Endothelial cell of umbilical vein (primary cell): ENCODE results near the gene NUS1. TPM values are rescaled to one million over a fixed set of nuclear protein-coding genes. Genes with fewer than 3 reads are reported as not detected.
"Not testable (repeated sequence)": the region's sequence is repeated elsewhere in the genome, so short reads cannot be mapped to it uniquely, and the experiment has no call there.

Experiments used
- BruUV-seq: library from RNA; stranded (reverse); fragments of 400-500 nt; replicated peaks from 2 replicates; lab custom pipeline; 2021; lab: Mats Ljungman, UMichigan
- CTCF ChIA-PET: fragments of 300-600, 350-600 bp; sonication (Branson Sonifier 250); formaldehyde crosslinking; loops from one replicate; lab custom pipeline; 2021; ENCODE audit warnings: antibody characterized with exemption, inconsistent platforms; lab: Charles Lee
- POLR2A ChIA-PET: fragments of 300-600, 350-600 bp; sonication (Branson Sonifier 250); formaldehyde crosslinking; loops from one replicate; lab custom pipeline; 2021; ENCODE audit warnings: antibody characterized with exemption, inconsistent platforms; lab: Charles Lee
- DNase-seq: peaks from one replicate; pipeline ENCODE4 v3.0.0-alpha.2; 2011; ENCODE audit warnings: low read depth, low spot score
- FAIRE-seq: peaks from 2 replicates; lab custom pipeline; 2011; peaks lifted over from hg19 to GRCh38; lab: Jason Lieb, UNC
- H2AFZ ChIP-seq: 2 replicates; pipeline ENCODE4 v1.6.0; 2012; ENCODE audit warnings: low read depth, low read length, control low read depth, inconsistent platforms
- H3K27ac ChIP-seq: 2 replicates; pipeline ENCODE4 v1.5.1; 2011; ENCODE audit warnings: low read depth, mild to moderate bottlenecking, control low read depth, low read length, moderate library complexity; ENCODE audit not compliant: insufficient read depth
- H3K27me3 ChIP-seq, 2 experiments: 2 replicates each; pipeline versions ENCODE4 v1.6.0 to v1.6.1; 2011; ENCODE audit warnings: low read length in 2 of 2, mixed read lengths in 1 of 2; ENCODE audit not compliant: control insufficient read depth in 2 of 2, insufficient read depth in 2 of 2
- H3K36me3 ChIP-seq, 2 experiments: 2 replicates in 1 of 2; 3 replicates in 1 of 2; pipeline ENCODE4 v1.5.1; 2011; ENCODE audit warnings: low read length in 2 of 2, mild to moderate bottlenecking in 1 of 2, moderate library complexity in 1 of 2; ENCODE audit not compliant: control insufficient read depth in 2 of 2, insufficient read depth in 2 of 2; ENCODE audit errors: extremely low read depth in 1 of 2
- H3K4me1 ChIP-seq: 3 replicates; pipeline ENCODE4 v1.5.1; 2011; ENCODE audit warnings: mild to moderate bottlenecking, low read length; ENCODE audit not compliant: control insufficient read depth, insufficient read depth; ENCODE audit errors: extremely low read depth
- H3K4me2 ChIP-seq: 2 replicates; pipeline ENCODE4 v1.6.1; 2011; ENCODE audit warnings: low read length, control low read depth, mixed read lengths; ENCODE audit not compliant: insufficient read depth
- H3K4me3 ChIP-seq, 3 experiments: fragments of 200-600 bp in 1 of 3; sonication (generic), shearing (Covaris generic) in 1 of 3; replicated peaks in 1 of 3; 2 replicates each; pipeline ENCODE4 v1.5.1; 2011 to 2016; ENCODE audit warnings: control low read depth in 3 of 3, low read length in 3 of 3, mild to moderate bottlenecking in 2 of 3, inconsistent platforms in 1 of 3, low read depth in 1 of 3, moderate library complexity in 1 of 3; ENCODE audit not compliant: insufficient read depth in 1 of 3
- H3K79me2 ChIP-seq: 2 replicates; pipeline ENCODE4 v1.6.0; 2012; ENCODE audit warnings: low read length, inconsistent platforms; ENCODE audit not compliant: control insufficient read depth, insufficient read depth
- H3K9ac ChIP-seq: replicated peaks from 2 replicates; pipeline ENCODE3; 2011; ENCODE audit warnings: low read length, control low read depth; ENCODE audit not compliant: insufficient read depth; ENCODE audit errors: extremely low read depth
- H3K9me1 ChIP-seq: replicated peaks from 3 replicates; pipeline ENCODE4 v1.6.0; 2011; ENCODE audit warnings: mild to moderate bottlenecking, low read length; ENCODE audit not compliant: control insufficient read depth, insufficient read depth; ENCODE audit errors: extremely low read depth
- H3K9me3 ChIP-seq: replicated peaks from 2 replicates; pipeline ENCODE4 v1.5.1; 2012; ENCODE audit warnings: low read length, inconsistent platforms; ENCODE audit not compliant: control insufficient read depth, insufficient read depth
- H4K20me1 ChIP-seq: replicated peaks from 2 replicates; pipeline ENCODE3; 2011; ENCODE audit warnings: mild to moderate bottlenecking, low read length; ENCODE audit not compliant: control insufficient read depth, insufficient read depth; ENCODE audit errors: extremely low read depth
- CTCF ChIP-seq, 2 donors: IDR thresholded peaks; 1 replicate in 1 of 2; 2 replicates in 1 of 2; pipeline ENCODE4 v1.5.1; 2011; ENCODE audit warnings: low read length in 2 of 2, mild to moderate bottlenecking in 2 of 2, moderate library complexity in 2 of 2, control low read depth in 1 of 2, inconsistent platforms in 1 of 2, low read depth in 1 of 2; ENCODE audit not compliant: insufficient read depth in 1 of 2; ENCODE audit errors: extremely low read depth in 1 of 2
- EZH2 ChIP-seq: IDR thresholded peaks from 2 replicates; pipeline ENCODE4 v1.6.1; 2012; ENCODE audit warnings: borderline replicate concordance, low read depth, mild to moderate bottlenecking, moderate library complexity, low read length, inconsistent platforms; ENCODE audit not compliant: severe bottlenecking
- FOS ChIP-seq: IDR thresholded peaks from 2 replicates; pipeline ENCODE4 v1.6.1; 2011; ENCODE audit warnings: mild to moderate bottlenecking, low read length, moderate library complexity, borderline replicate concordance; ENCODE audit not compliant: insufficient read depth
- JUN ChIP-seq: IDR thresholded peaks from 2 replicates; pipeline ENCODE4 v1.6.1; 2011; ENCODE audit warnings: borderline replicate concordance, low read depth; ENCODE audit not compliant: insufficient read length, insufficient read depth
- MAX ChIP-seq: IDR thresholded peaks from 2 replicates; pipeline ENCODE4 v1.6.1; 2011; ENCODE audit not compliant: insufficient read depth, insufficient read length
- POLR2A ChIP-seq: IDR thresholded peaks from 2 replicates; pipeline ENCODE4 v1.6.1; 2012; ENCODE audit warnings: low read depth, mild to moderate bottlenecking, control low read depth, low read length
- POLR2AphosphoS5 ChIP-seq: IDR thresholded peaks from 2 replicates; pipeline ENCODE4 v1.6.1; 2012; ENCODE audit warnings: low read depth, mild to moderate bottlenecking, control low read depth, low read length, moderate library complexity; ENCODE audit not compliant: insufficient read depth
- dilution Hi-C: fragments of 300-500 bp; cut with MboI; formaldehyde crosslinking; loops from one replicate; pipeline ENCODE4 v1.15.0; 2019; ENCODE audit warnings: low sequenced_read_pairs; ENCODE audit not compliant: extremely low pct_ligation_motif_present
- intact Hi-C: fragments of 100-400 bp; cut with micrococcal nuclease; formaldehyde crosslinking; loops from one replicate; pipeline ENCODE4 v1.10.0; 2022
- polyA plus RNA-seq, 4 experiments: library from polyadenylated mRNA; depleted of rRNA in 3 of 4; stranded (reverse) in 3 of 4; unstranded in 1 of 4; fragments of >200 nt; gene quantifications; 2 replicates each; pipeline versions ENCODE4 v1.2.1 to v1.2.3, GENCODE V29; 2011 to 2012; ENCODE audit warnings: missing spikeins in 1 of 4
- total RNA-seq: library from RNA; stranded (reverse); gene quantifications from 2 replicates; pipeline ENCODE4 v1.2.3, GENCODE V29; 2021

Gene NUS1
- total and polyA plus RNA-seq, 2 donors (not counting 3 experiments of a cell fraction or from before 2014, with no cell fraction given) = 9.5 to 33.4 TPM

- Histone ChIP-seq H3K79me2 (no peaks in the 10 kb centered on the region), H4K20me1 (no peaks in the 10 kb centered on the region), H3K27ac (no peak overlapping the region), H3K36me3 (no peaks in the 10 kb centered on the region), H3K9me1 (no peaks in the 10 kb centered on the region), H2AFZ (no peak overlapping the region), H3K4me3 (no peak overlapping the region), H3K9me3 (no peaks in the 10 kb centered on the region), H3K4me1 (no peaks in the 10 kb centered on the region), H3K4me2 (no peak overlapping the region), H3K9ac (no peak overlapping the region), H3K27me3 (no peaks in the 10 kb centered on the region)
- intact Hi-C loops = no loop called here
- DNase-seq = no peak
- ChIA-PET CTCF (no interaction called here), POLR2A (no interaction called here)
- dilution Hi-C loops = no loop called here
- FAIRE-seq = no peak
- BruUV-seq = no TSS peak
- TF ChIP-seq CTCF (IDR thresholded peaks at IDR 0.05; ENCODE audit: extremely low read depth in 1 of 2, insufficient read depth in 1 of 2, low read depth in 1 of 2, low read length in 2 of 2) (no peak), POLR2A (no peak), FOS (no peak), JUN (no peak), EZH2 (no peak), MAX (no peak), POLR2AphosphoS5 (no peak)
Observed at GRCh38 chr6:117642976-117643375, 32.3 kb upstream of the NUS1 start.

- H3K4me3 ChIP-seq, POLR2A ChIA-PET: not testable (repeated sequence)
Observed at GRCh38 chr6:117651984-117652383, 23.3 kb upstream of the NUS1 start.

More at GRCh38 chr6:117651984-117652383, 23.3 kb upstream of the NUS1 start:
- H3K9me3 ChIP-seq, H3K4me1 ChIP-seq, H4K20me1 ChIP-seq, H3K36me3 ChIP-seq, BruUV-seq, H3K27me3 ChIP-seq, intact Hi-C loops, FAIRE-seq, H3K9ac ChIP-seq, CTCF ChIA-PET, H2AFZ ChIP-seq, H3K9me1 ChIP-seq, dilution Hi-C loops, DNase-seq, H3K27ac ChIP-seq, H3K79me2 ChIP-seq, H3K4me2 ChIP-seq: not testable (repeated sequence)
